Measurements from ENCODE around the gene ZNF787.

The ZNF787 gene

DNA sequence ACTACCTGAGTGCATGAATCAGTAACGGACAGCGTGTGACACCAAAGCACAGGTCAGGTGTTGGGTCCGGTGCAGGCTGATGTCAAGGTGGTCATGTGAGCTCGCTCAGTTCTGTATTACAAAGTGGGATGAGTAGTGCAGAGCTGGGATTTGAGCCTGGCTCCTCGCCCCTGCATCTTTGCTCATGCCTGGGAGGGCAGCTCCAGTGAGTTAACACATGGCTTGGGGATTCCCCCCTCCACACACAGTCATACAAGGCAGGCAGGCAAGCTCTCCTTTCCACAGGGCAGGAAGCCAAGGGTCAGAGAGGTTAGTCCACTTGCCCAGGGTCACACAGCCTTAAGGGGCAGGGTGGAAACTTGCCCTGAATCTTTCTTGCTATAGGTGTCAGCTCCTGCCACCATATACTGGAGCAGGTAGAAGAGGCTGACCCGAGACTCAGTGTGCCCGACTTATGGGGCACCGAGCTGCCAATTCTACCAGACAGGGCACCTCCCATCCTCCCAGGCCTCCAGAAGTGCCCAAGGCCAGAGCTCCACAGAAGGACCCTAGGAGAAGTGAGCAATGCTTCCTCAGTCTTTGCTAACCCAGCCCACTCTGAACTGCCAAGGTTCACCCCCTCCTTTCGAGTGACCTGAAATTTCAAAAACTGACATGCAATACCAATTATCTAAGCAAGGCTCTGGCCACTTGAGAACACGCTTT lies 35.4 kb downstream of the ZNF787 start:
- DNase-seq: no peak

DNA sequence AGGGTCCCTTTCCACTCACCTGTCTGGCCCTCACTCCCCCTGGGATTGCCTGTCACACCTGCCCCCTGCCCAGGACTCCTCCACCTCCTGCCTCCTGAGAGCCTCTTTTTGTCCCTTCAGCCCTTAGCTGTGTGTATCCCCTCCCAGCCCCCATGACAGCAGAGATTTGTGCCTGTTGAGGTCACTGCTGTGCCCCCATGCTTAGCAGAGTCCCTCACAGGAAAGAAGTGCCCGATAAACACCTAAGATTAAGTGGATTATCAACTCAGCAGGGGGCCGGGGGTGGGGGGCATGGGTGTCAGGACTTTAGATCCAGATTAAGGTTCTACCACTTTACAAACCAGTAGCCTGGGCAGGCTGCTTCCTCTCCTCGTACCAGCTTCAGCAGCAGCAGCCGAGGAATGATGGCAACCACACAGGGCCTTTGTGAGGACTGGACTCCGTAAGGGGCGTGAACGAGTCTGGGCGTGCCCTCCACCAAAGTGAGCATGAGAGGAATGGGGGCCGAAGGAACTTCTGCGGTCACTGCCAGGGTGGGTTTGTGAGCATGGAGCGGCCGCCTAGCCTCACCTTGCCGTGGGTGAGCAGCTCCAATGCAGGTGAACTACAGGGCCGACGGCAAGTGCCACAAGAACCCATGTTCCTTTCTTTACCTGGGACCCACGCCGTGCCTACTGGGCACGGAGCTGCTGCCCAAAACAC lies 36.1 kb downstream of the ZNF787 start:
- no peak for DNase-seq

GRCh38 chr19:56083668-56084067 lies 37.4 kb downstream of the ZNF787 start:
- no peak for DNase-seq

GRCh38 chr19:56080669-56081401 lies 40.3 kb downstream of the ZNF787 start:
- DNase-seq: peak; percentile 63 to 71

- no peak for DNase-seq
These were observed 41.5 kb downstream of the ZNF787 start for GRCh38 chr19:56079609-56080008.

- DNase-seq: peak; percentile 33 to 38
These were observed 44.6 kb downstream of the ZNF787 start for GRCh38 chr19:56076498-56076897.

GRCh38 chr19:56071151-56071550 lies 49.9 kb downstream of the ZNF787 start:
- no peak for DNase-seq

DNA sequence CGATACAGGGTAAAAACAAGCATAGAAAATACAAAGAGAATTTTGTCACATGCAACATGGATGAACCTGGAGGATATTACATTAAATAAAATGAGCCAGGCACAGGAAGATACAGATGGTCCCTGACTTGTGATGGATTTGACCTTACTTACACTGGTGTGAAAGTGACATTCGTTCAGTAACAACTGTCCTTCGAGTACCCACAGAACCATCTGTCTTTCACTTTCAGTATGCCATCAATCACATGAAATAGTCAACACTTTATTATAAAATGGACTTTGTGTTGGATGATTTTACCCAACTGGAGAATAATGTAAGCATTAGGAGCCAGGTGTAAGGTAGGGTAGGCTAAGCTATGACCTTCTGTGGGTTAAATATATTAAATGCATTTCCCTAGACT lies 51.5 kb downstream of the ZNF787 start:
- DNase-seq: no peak

GRCh38 chr19:56066152-56067023 lies 54.7 kb downstream of the ZNF787 start:
- DNase-seq: peak; percentile 48 to 58

GRCh38 chr19:56053596-56053995 lies 67.5 kb downstream of the ZNF787 start:
- no peak for DNase-seq
